ELF-1 (cell line): ENCODE measurements around the gene OBP2B.
"Not testable (repeated sequence)": the region's sequence is repeated elsewhere in the genome, so short reads cannot be mapped to it uniquely, and the experiment has no call there.

Experiments
- DNase-seq: peaks from one replicate; pipeline ENCODE4 v3.0.0-alpha.2; 2016; ENCODE audit warnings: low read depth, low spot score

The OBP2B gene

GRCh38 chr9:133208880-133209300 is at the start of gene OBP2B:
Gene OBP2B, minus strand, starts transcription at chr9:133209250. Its CDS starts 51 bp downstream, at chr9:133209199.
- DNase-seq, result not testable (repeated sequence)

GRCh38 chr9:133258061-133259015 is 49.3 kb upstream of the OBP2B start:
- DNase-seq, result no peak

GRCh38 chr9:133257465-133257956 is 48.5 kb upstream of the OBP2B start:
- DNase-seq, result no peak

- DNase-seq, result no peak
These were observed 47.6 kb upstream of the OBP2B start for GRCh38 chr9:133256686-133257091.

- no peak for DNase-seq
These were observed 47.0 kb upstream of the OBP2B start for GRCh38 chr9:133256136-133256461.

- no peak for DNase-seq
These were observed 46.5 kb upstream of the OBP2B start for GRCh38 chr9:133255371-133256135.

- no peak for DNase-seq
These were observed 45.4 kb upstream of the OBP2B start for GRCh38 chr9:133254471-133254870.

- no peak for DNase-seq
These were observed 44.2 kb upstream of the OBP2B start for GRCh38 chr9:133253268-133253667.

- no peak for DNase-seq
These were observed 43.4 kb upstream of the OBP2B start for GRCh38 chr9:133252301-133253020.

- DNase-seq, result no peak
These were observed 42.7 kb upstream of the OBP2B start for GRCh38 chr9:133251773-133252172.

GRCh38 chr9:133251221-133251620 is 42.2 kb upstream of the OBP2B start:
- not testable (repeated sequence) for DNase-seq

- no peak for DNase-seq
These were observed 41.7 kb upstream of the OBP2B start for GRCh38 chr9:133250741-133251170.

- no peak for DNase-seq
These were observed 40.3 kb upstream of the OBP2B start for GRCh38 chr9:133249337-133249736.

- no peak for DNase-seq
These were observed 39.8 kb upstream of the OBP2B start for GRCh38 chr9:133248726-133249295.

GRCh38 chr9:133247632-133248031 is 38.6 kb upstream of the OBP2B start:
- DNase-seq, result no peak

- no peak for DNase-seq
These were observed 37.9 kb upstream of the OBP2B start for GRCh38 chr9:133246991-133247390.

GRCh38 chr9:133246562-133246961 is 37.5 kb upstream of the OBP2B start:
- DNase-seq, result no peak

GRCh38 chr9:133242991-133243390 is 33.9 kb upstream of the OBP2B start:
- no peak for DNase-seq

GRCh38 chr9:133242241-133242640 is 33.2 kb upstream of the OBP2B start:
- no peak for DNase-seq

- DNase-seq, result no peak
These were observed 30.6 kb upstream of the OBP2B start for GRCh38 chr9:133239533-133240090.
